NCI-H128 (cell line): Measurements from ENCODE around the gene DEXI.

Source experiments
- DNase-seq: peaks from one replicate; lab custom pipeline; 2025; ENCODE audit not compliant: unreplicated experiment; lab: John Stamatoyannopoulos, UW

The DEXI gene

DNA sequence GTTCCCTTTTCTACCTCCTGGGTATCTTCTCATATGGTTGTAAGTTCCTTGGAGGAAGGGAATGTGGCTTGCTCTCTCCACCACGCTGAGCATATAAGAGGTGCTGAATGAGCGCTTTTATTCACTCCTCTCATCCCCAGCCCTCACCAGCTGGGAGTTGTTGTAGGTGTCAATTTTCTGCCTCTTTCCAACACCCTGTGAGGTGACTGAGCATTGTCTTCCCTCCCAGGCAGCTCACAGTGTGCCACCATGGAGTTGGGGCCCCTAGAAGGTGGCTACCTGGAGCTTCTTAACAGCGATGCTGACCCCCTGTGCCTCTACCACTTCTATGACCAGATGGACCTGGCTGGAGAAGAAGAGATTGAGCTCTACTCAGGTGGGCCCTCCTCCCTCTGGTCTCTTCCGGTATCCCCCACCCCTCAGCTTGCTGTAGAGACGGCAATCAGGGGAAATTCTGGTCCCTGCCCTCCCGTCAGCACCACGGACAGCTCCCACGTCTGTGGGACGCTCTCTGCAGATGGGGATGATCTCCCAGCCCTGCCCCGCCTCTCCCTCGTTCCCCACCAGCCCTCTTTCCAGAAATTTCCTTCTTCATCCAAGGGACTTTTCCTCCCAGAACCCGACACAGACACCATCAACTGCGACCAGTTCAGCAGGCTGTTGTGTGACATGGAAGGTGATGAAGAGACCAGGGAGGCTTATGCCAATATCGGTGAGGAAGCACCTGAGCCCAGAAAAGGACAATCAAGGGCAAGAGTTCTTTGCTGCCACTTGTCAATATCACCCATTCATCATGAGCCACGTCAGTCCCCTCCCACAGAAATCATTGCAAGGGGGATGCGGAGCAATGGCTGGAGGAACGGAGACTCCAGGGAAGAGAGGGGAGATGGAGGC, 47.0 kb downstream of the DEXI start:
- no peak for DNase-seq

DNA sequence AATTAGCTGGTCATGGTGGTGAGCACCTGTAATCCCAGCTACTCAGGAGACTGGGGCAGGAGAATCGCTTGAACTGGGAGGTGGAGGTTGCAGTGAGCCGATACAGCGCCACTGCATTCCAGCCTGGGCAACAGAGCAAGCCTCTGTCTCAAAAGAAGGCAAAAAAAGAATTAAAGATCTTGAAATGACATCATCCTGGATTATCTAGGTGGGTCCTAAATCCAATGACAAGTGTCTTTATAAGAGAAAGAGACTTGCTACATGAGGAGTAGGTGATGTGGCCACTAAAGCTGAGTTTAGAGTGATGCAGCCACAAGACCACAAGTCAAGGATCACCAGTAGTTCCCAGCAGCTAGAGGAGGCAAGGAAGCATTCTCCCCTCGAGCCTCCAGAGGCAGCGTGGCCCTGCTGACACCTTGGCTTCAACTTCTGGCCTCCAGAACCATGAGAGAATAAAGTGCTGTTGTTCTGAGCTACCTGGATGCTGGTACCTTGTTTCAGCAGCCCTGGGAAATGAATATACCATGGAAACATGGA, 49.4 kb downstream of the DEXI start:
- DNase-seq, result no peak

DNA sequence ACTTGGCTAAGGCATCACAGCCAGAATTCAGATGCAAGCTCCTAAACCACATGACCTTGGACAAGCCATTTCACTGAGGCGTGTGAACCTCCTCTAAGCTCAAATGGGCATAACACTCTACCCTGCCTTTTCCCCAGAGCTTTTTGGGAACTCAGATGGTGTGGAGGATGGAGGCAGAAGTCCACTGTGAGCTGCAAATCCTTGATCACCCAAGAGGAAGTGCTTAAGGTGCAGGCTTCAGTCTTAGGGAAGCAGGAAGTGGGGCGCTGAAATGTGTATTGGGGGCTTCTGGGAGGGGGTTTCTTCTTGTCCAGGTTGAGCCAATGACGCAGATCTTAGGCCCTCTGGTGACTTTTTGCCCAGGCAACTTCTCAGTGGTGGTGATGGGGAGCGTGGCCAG, 52.4 kb downstream of the DEXI start:
- no peak for DNase-seq

DNA sequence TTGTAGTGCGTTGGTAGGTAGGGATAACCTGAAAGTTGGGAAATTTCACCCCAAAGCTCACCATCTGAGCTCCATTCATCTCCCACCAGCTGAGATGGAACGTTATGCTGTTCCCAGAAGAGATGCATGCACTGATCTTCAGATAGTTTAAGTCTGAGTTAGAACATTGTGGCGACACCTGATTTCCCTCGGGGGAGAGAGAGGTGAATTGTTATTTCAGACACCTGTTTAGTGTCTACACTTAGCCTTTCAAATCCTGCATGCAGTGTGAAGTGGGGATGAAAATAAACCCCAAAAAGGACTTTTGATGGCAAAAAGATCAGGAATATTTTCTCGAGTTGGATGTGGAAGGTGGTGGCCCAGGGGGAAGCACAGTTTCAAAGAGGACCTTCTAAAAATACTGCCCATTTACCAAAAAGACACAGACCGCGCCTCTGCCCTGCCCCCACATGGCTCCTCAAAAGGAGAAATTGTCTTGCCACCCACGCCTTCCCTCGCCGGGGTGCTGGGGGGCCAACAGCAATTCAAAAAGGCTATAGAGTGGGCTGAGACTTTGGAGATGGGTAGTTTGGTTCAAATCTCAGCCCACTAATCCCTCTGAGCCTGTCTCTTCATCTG, 53.8 kb downstream of the DEXI start:
- DNase-seq, result no peak

DNA sequence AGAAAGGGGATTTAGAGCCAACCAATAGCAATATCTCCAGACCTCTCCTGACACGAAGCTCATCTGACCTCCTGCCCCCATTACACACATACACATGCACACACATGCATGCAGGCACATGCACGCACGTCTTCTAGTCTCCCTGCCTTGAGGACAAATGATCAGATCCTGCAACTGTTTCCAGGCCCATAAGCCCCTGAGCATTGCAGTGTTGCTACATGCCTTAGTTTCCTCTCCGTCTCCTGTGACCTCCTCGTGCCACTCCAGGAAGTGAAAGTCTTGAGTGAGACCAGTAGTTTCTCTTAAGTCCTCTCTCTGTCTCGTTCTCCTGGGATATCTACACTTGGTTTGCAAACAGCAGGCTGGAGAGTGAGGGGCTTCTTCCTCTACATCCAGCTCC, 57.0 kb downstream of the DEXI start:
- DNase-seq, result no peak

GRCh38 chr16:10883004-10883403, 59.3 kb downstream of the DEXI start:
- no peak for DNase-seq

- no peak for DNase-seq
Observed at GRCh38 chr16:10881479-10882030, 60.7 kb downstream of the DEXI start.

DNA sequence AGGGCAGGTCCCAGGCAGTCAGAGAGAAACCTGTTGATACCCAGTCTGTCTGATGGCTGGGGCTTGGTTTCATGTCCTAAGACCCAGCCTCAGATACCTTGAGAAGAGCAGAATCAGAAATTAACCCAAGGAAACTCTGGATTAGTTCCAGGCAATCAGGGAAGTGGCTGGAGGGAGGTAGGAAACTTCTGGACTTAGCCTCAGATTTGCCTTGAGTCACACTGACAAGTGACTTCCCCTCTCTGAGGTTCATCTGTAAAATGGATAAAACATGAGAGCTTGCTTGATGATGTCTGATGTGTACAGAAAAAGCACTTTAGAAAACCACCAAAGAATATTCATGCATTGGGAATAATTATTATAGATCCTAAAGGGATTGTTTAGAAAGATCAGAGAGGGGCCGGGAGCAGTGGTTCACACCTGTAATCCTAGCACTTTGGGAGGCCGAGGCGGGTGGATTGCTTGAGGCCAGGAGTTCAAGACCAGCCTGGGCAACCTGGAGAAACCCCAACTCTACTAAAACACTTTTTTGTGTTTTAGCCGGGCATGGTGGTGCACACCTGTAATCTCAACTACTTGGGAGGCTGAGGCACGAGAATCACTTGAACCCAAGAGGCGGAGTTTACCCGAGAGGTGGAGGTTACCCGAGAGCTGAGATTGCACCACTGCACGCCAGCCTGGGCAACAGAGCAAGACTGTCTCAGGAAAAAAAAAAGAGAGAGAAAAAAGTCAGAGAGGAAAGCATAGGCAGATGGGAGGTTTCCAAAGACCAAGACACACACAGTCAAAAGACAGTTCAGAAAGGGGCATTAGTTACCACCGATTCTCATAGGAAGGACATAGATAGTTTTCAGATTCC, 61.4 kb downstream of the DEXI start:
- DNase-seq, result no peak

GRCh38 chr16:10879681-10880589, 62.3 kb downstream of the DEXI start:
- DNase-seq, result no peak
